GM21723 (cell line): Measurements from ENCODE around the gene MGAT4C.

ENCODE experiments used
- ATAC-seq: cut with Tn5 transposase; IDR thresholded peaks from one replicate; pipeline ENCODE4 v1.9.1; 2021; ENCODE audit warnings: mild to moderate bottlenecking, moderate library complexity; ENCODE audit not compliant: unreplicated experiment

Gene MGAT4C

GRCh38 chr12:86230516-86231146 is 25.6 kb downstream of the MGAT4C start:
- no peak for ATAC-seq

GRCh38 chr12:86229772-86230171 is 26.4 kb downstream of the MGAT4C start:
- no peak for ATAC-seq

- no peak for ATAC-seq
Observed at GRCh38 chr12:86228656-86229055, 27.5 kb downstream of the MGAT4C start.

GRCh38 chr12:86226481-86226880 is 29.7 kb downstream of the MGAT4C start:
- ATAC-seq, result no peak

GRCh38 chr12:86216591-86216990 is 39.6 kb downstream of the MGAT4C start:
- no peak for ATAC-seq

GRCh38 chr12:86213012-86213411 is 43.2 kb downstream of the MGAT4C start:
- no peak for ATAC-seq

- ATAC-seq, result no peak
Observed at GRCh38 chr12:86198696-86199444, 57.3 kb downstream of the MGAT4C start.

GRCh38 chr12:86196465-86196864 is 59.7 kb downstream of the MGAT4C start:
- no peak for ATAC-seq

- no peak for ATAC-seq
Observed at GRCh38 chr12:86194721-86195120, 61.5 kb downstream of the MGAT4C start.

GRCh38 chr12:86193931-86194330 is 62.3 kb downstream of the MGAT4C start:
- no peak for ATAC-seq

- no peak for ATAC-seq
Observed at GRCh38 chr12:86188226-86188625, 68.0 kb downstream of the MGAT4C start.

- no peak for ATAC-seq
Observed at GRCh38 chr12:86186449-86186848, 69.7 kb downstream of the MGAT4C start.

- ATAC-seq, result no peak
Observed at GRCh38 chr12:86179855-86180254, 76.3 kb downstream of the MGAT4C start.

- no peak for ATAC-seq
Observed at GRCh38 chr12:86174188-86174587, 82.0 kb downstream of the MGAT4C start.

GRCh38 chr12:86172913-86173443 is 83.2 kb downstream of the MGAT4C start:
- no peak for ATAC-seq

- no peak for ATAC-seq
Observed at GRCh38 chr12:86170051-86170450, 86.1 kb downstream of the MGAT4C start.

- no peak for ATAC-seq
Observed at GRCh38 chr12:86158956-86159355, 97.2 kb downstream of the MGAT4C start.

- ATAC-seq, result no peak
Observed at GRCh38 chr12:86154620-86155019, 101.6 kb downstream of the MGAT4C start.

- no peak for ATAC-seq
Observed at GRCh38 chr12:86148612-86149011, 107.6 kb downstream of the MGAT4C start.

GRCh38 chr12:86148071-86148470 is 108.1 kb downstream of the MGAT4C start:
- no peak for ATAC-seq

- no peak for ATAC-seq
Observed at GRCh38 chr12:86145156-86145555, 111.0 kb downstream of the MGAT4C start.

GRCh38 chr12:86143162-86143561 is 113.0 kb downstream of the MGAT4C start:
- no peak for ATAC-seq
